ENCODE measurements around the gene NCOA1. TPM values are rescaled to one million over a fixed set of nuclear protein-coding genes. Genes with fewer than 3 reads are reported as not detected.

The NCOA1 gene
- total RNA-seq, 1 experiment from 2014 or later = 37.1 TPM

- POLR2A ChIA-PET = no interaction called here
Observed at GRCh38 chr2:24512831-24513230, 21.8 kb downstream of the NCOA1 start.

GRCh38 chr2:24513281-24514071, 22.4 kb downstream of the NCOA1 start:
- CTCF ChIA-PET = interaction anchor here (0.5 kb wide), 1 partner anchor 16 kb away, joined by 3 read pairs; no protein-coding TSS in a partner anchor
- no peak for DNase-seq
- no peaks in the 10 kb centered on the region for H3K27me3 Mint-ChIP-seq (ENCODE audit: insufficient read depth, unreplicated experiment)
- Histone ChIP-seq H3K36me3 (ENCODE audit: control insufficient read depth, insufficient read depth, low read length) (no peaks in the 10 kb centered on the region), H3K9me3 (no peaks in the 10 kb centered on the region), H3K4me1 (no peaks in the 10 kb centered on the region), H3K27me3 (replicated peaks; ENCODE audit: control insufficient read depth, insufficient read depth, low read length) (no peaks in the 10 kb centered on the region), H3K4me3 (ENCODE audit: low read depth, low read length) (no peak overlapping the region)
- no peaks in the 10 kb centered on the region for H3K9me3 Mint-ChIP-seq (ENCODE audit: unreplicated experiment)
- POLR2A ChIA-PET = no interaction called here
- no peak for TF ChIP-seq CTCF (IDR thresholded peaks at IDR 0.05; ENCODE audit: insufficient read depth in 1 of 2, low read depth in 1 of 2, low read length in 1 of 2, severe bottlenecking in 1 of 2, unreplicated experiment in 1 of 2)
- no peaks in the 10 kb centered on the region for H3K36me3 Mint-ChIP-seq (ENCODE audit: insufficient read depth, unreplicated experiment)
- no peak overlapping the region for H3K27ac Mint-ChIP-seq (ENCODE audit: unreplicated experiment)
- intact Hi-C loops (cut with micrococcal nuclease; ENCODE audit: unreplicated experiment) = no loop called here
- no peak overlapping the region for H3K4me3 Mint-ChIP-seq (ENCODE audit: unreplicated experiment)
- H3K4me1 Mint-ChIP-seq (ENCODE audit: low read depth, unreplicated experiment) = peaks cover 26% of the 10 kb centered on the region
- BruUV-seq (replicated peaks) = no TSS peak

More at GRCh38 chr2:24512831-24513230, 21.8 kb downstream of the NCOA1 start:
- Mint-ChIP-seq H3K9me3 (ENCODE audit: unreplicated experiment) (no peaks in the 10 kb centered on the region), H3K27me3 (ENCODE audit: insufficient read depth, unreplicated experiment) (no peaks in the 10 kb centered on the region), H3K4me1 (ENCODE audit: low read depth, unreplicated experiment) (peaks cover 27% of the 10 kb centered on the region), H3K4me3 (ENCODE audit: unreplicated experiment) (no peak overlapping the region), H3K36me3 (ENCODE audit: insufficient read depth, unreplicated experiment) (no peaks in the 10 kb centered on the region), H3K27ac (ENCODE audit: unreplicated experiment) (no peak overlapping the region)
- no peaks in the 10 kb centered on the region for H3K27me3 ChIP-seq (replicated peaks; ENCODE audit: control insufficient read depth, insufficient read depth, low read length)
- H3K9me3 ChIP-seq = no peaks in the 10 kb centered on the region
- no peak for DNase-seq
- no peak overlapping the region for H3K4me3 ChIP-seq (ENCODE audit: low read depth, low read length)
- BruUV-seq (replicated peaks) = no TSS peak
- H3K36me3 ChIP-seq (ENCODE audit: control insufficient read depth, insufficient read depth, low read length) = no peaks in the 10 kb centered on the region
- CTCF ChIA-PET = no interaction called here
- no peak for TF ChIP-seq CTCF (IDR thresholded peaks at IDR 0.05; ENCODE audit: insufficient read depth in 1 of 2, low read depth in 1 of 2, low read length in 1 of 2, severe bottlenecking in 1 of 2, unreplicated experiment in 1 of 2)
- no peaks in the 10 kb centered on the region for H3K4me1 ChIP-seq
- intact Hi-C loops (cut with micrococcal nuclease; ENCODE audit: unreplicated experiment) = no loop called here

GRCh38 chr2:24514820-24515219, 23.8 kb downstream of the NCOA1 start:
- DNase-seq = no peak

More at GRCh38 chr2:24514820-24515219, 23.8 kb downstream of the NCOA1 start:
- H3K9me3 Mint-ChIP-seq (ENCODE audit: unreplicated experiment) = no peaks in the 10 kb centered on the region
- ChIA-PET POLR2A (no interaction called here), CTCF (no interaction called here)
- H3K4me1 Mint-ChIP-seq (ENCODE audit: low read depth, unreplicated experiment) = peaks cover 20% of the 10 kb centered on the region
- H3K4me3 Mint-ChIP-seq (ENCODE audit: unreplicated experiment) = no peak overlapping the region
- TF ChIP-seq CTCF (IDR thresholded peaks at IDR 0.05; ENCODE audit: insufficient read depth in 1 of 2, low read depth in 1 of 2, low read length in 1 of 2, severe bottlenecking in 1 of 2, unreplicated experiment in 1 of 2) = no peak
- no peaks in the 10 kb centered on the region for H3K27me3 Mint-ChIP-seq (ENCODE audit: insufficient read depth, unreplicated experiment)
- H3K27me3 ChIP-seq (replicated peaks; ENCODE audit: control insufficient read depth, insufficient read depth, low read length) = no peaks in the 10 kb centered on the region
- no peaks in the 10 kb centered on the region for H3K9me3 ChIP-seq
- no peak overlapping the region for H3K27ac Mint-ChIP-seq (ENCODE audit: unreplicated experiment)
- H3K36me3 ChIP-seq (ENCODE audit: control insufficient read depth, insufficient read depth, low read length) = no peaks in the 10 kb centered on the region
- intact Hi-C loops (cut with micrococcal nuclease; ENCODE audit: unreplicated experiment) = loop anchor here (5.0 kb wide), 1 partner anchor 62 kb away; no protein-coding TSS in a partner anchor
- no peaks in the 10 kb centered on the region for H3K36me3 Mint-ChIP-seq (ENCODE audit: insufficient read depth, unreplicated experiment)
- H3K4me3 ChIP-seq (ENCODE audit: low read depth, low read length) = no peak overlapping the region
- BruUV-seq (replicated peaks) = no TSS peak
- H3K4me1 ChIP-seq = no peaks in the 10 kb centered on the region

Data from Caco-2 (cell line).